ENCODE measurements around the gene CAPN9.
A peak's percentile ranks its signal among the peaks of the same experiment; 100 is the strongest.
"Not testable (repeated sequence)": the region's sequence is repeated elsewhere in the genome, so short reads cannot be mapped to it uniquely, and the experiment has no call there.

The CAPN9 gene

GRCh38 chr1:230825761-230826160 is 78.6 kb downstream of the CAPN9 start:
- intact Hi-C loops (cut with DNase I) = no loop called here
- DNase-seq = peak in 4 of 42 donors; percentile 25 to 39 (median 36)

- intact Hi-C loops (cut with DNase I) = no loop called here
Measured at GRCh38 chr1:230826166-230826875, 79.1 kb downstream of the CAPN9 start.

GRCh38 chr1:230827081-230827681 is 80.0 kb downstream of the CAPN9 start:
- intact Hi-C loops (cut with DNase I) = no loop called here
- peak; percentile 49 to 90 (median 77) for DNase-seq

More at GRCh38 chr1:230826166-230826875, 79.1 kb downstream of the CAPN9 start:
- DNase-seq = peak in 1 of 42 donors; percentile 34

GRCh38 chr1:230827801-230828200 is 80.6 kb downstream of the CAPN9 start:
- peak in 4 of 42 donors; percentile 28 to 57 (median 37) for DNase-seq
- intact Hi-C loops (cut with DNase I) = no loop called here

GRCh38 chr1:230828421-230828820 is 81.2 kb downstream of the CAPN9 start:
- intact Hi-C loops (cut with DNase I) = no loop called here
- peak in 1 of 42 donors; percentile 32 for DNase-seq

- intact Hi-C loops (cut with DNase I) = no loop called here
- DNase-seq = peak in 1 of 42 donors; percentile 2
Measured at GRCh38 chr1:230831771-230832170, 84.6 kb downstream of the CAPN9 start.

GRCh38 chr1:230832476-230832875 is 85.3 kb downstream of the CAPN9 start:
- peak in 2 of 42 donors; percentile 39 to 43 for DNase-seq
- intact Hi-C loops (cut with DNase I) = no loop called here

- peak in 1 of 42 donors; percentile 5 for DNase-seq
- intact Hi-C loops (cut with DNase I) = no loop called here
Measured at GRCh38 chr1:230833511-230833910, 86.3 kb downstream of the CAPN9 start.

- DNase-seq = peak in 1 of 42 donors; percentile 34
- intact Hi-C loops (cut with DNase I) = no loop called here
Measured at GRCh38 chr1:230834292-230834691, 87.1 kb downstream of the CAPN9 start.

GRCh38 chr1:230836347-230836746 is 89.2 kb downstream of the CAPN9 start:
- intact Hi-C loops (cut with DNase I) = no loop called here
- peak in 2 of 42 donors; percentile 0 to 21 for DNase-seq

GRCh38 chr1:230836793-230837192 is 89.6 kb downstream of the CAPN9 start:
- peak in 1 of 42 donors; percentile 41 for DNase-seq
- intact Hi-C loops (cut with DNase I) = no loop called here

GRCh38 chr1:230839173-230839572 is 92.0 kb downstream of the CAPN9 start:
- intact Hi-C loops (cut with DNase I) = no loop called here
- peak; percentile 53 to 93 (median 78) for DNase-seq

GRCh38 chr1:230842801-230843200 is 95.6 kb downstream of the CAPN9 start:
- peak in 1 of 42 donors; percentile 55 for DNase-seq
- intact Hi-C loops (cut with DNase I) = no loop called here

GRCh38 chr1:230843503-230844309 is 96.5 kb downstream of the CAPN9 start:
- intact Hi-C loops (cut with DNase I) = no loop called here
- no peak for DNase-seq

- DNase-seq = no peak
- intact Hi-C loops (cut with DNase I) = no loop called here
Measured at GRCh38 chr1:230844561-230844960, 97.4 kb downstream of the CAPN9 start.

- DNase-seq; intact Hi-C loops (cut with DNase I): not testable (repeated sequence)
Measured at GRCh38 chr1:230845184-230845583, 98.0 kb downstream of the CAPN9 start.

- no peak for DNase-seq
- intact Hi-C loops (cut with DNase I) = no loop called here
Measured at GRCh38 chr1:230848235-230848634, 101.0 kb downstream of the CAPN9 start.

GRCh38 chr1:230849451-230850224 is 102.5 kb downstream of the CAPN9 start:
- DNase-seq = peak in 2 of 42 donors; percentile 43 to 74
- intact Hi-C loops (cut with DNase I) = no loop called here

GRCh38 chr1:230850547-230850946 is 103.4 kb downstream of the CAPN9 start:
- DNase-seq = no peak
- intact Hi-C loops (cut with DNase I) = no loop called here
